GM19328 (cell line): ENCODE results near the gene BBS5.

Source experiments
- ATAC-seq: cut with Tn5 transposase; IDR thresholded peaks from one replicate; pipeline ENCODE4 v1.9.1; 2021; ENCODE audit warnings: mild to moderate bottlenecking, moderate library complexity; ENCODE audit not compliant: unreplicated experiment

Gene BBS5

DNA sequence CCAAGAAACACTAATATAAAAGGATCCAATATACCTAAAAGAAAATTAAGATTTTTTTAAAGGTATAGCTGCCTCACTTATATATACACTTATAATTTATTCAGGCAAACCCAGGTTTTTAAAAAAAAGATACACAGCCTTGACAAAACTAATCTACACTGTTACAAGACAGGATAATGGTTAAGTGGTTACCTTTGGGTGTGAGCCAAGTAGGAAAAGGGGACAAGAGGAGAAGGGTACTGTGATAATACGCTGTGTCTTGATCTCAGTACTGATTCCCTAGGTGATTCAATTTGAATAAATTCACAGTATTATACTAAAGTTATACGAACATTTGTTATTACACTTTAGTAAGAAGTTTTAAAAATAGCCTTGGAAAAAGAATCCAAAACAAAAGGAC is 60.9 kb downstream of the BBS5 start:
- ATAC-seq: no peak

DNA sequence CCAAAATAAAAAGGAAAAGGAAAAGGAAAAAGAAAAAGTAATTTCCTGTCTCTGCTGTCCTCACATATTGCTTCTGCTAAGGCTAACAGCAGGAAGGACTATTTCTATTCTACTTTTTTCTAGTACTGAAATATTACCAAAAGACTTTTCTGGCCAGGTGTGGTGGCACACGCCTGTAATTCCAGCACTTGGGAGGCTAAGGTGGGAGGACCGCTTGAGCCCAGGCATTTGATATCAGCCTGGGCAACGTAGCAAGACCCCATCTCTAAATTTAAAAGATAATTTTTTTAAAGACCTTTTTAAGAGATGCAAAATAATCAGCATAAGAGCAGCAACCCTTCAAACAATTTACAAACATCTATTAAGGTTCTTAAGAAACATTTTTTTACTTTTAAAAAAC is 63.1 kb downstream of the BBS5 start:
- no peak for ATAC-seq

DNA sequence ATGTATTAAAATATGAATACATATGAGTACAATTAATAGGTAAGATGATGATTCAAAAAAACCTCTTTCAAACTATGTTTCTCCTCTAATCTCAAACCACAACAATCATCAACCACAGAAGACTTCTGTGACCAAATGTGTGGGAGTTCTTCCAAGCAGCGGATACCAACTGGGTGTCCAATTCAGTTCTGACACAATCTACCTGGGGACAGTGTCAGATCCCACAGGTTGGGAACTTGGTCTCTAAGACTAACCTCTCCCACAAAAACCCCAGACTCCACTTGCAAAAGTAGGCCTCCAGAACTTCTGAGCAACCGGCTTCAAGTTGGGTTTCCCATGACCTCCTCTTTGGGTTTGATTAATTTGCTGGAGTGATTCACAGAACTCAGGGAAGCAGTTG is 67.5 kb downstream of the BBS5 start:
- no peak for ATAC-seq
